NCI-H510A treated with DMSO at 0.1 percent for 48 hours (cell line): Measurements from ENCODE around the gene GLI2.

Source experiments
- DNase-seq: peaks from one replicate; lab custom pipeline; 2025; lab: John Stamatoyannopoulos, UW

GLI2 gene

GRCh38 chr2:120770641-120771040, 35.0 kb downstream of the GLI2 start:
- no peak for DNase-seq

DNA sequence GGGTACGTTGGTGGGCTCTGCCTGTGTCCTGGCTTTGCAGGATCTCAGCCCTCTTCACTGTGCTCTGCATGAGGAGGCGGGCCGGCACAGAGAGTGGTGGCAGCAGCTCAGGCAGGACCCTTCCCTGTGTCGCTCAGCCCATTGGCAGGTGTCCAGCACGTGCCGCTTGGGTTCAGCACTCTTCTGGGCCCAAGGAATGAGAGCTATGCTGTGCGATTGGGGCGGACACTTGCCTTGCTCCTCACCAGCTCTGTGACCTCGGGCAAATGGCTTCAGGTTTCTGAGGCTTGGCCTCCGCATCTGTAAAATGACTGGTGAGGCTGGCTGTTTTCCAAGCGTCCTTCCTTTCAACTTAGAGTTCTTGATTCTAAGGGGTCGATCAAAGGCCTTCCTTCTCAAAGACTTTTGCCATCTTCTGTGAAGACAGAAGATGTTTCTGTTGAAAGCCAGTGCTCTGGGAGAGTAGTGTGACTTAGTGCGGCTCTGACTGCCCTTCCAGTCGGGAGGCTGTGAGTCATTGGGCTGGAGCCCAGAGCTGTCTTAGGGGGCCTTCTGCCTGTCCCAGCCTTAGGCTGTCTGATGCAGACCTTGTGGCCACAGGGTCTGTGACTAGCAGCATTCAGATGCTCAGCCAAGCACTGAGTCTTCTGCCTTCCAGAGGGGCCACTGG, 35.6 kb downstream of the GLI2 start:
- DNase-seq, result no peak

DNA sequence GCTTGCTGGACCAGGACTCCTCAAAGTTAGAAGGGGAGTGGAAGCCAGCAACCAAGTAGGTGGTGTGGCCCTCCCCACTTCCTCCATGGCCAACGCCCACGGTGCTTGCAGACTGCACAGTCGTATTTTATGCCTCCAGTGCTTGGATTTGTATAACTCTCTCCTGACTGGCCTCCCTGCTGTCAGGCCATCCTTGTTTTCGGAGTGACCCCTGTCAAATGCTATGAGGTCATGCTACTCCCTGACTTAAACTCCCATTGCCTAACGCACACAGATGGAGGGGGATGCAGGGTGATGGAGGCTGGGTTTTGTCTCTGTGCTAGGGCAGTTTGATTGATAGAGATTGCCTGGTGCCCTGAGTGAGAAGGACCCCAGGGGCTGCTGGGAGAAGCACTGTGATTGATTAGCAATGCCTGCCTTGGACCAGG, 36.1 kb downstream of the GLI2 start:
- DNase-seq, result no peak

GRCh38 chr2:120772261-120772660, 36.6 kb downstream of the GLI2 start:
- no peak for DNase-seq

- no peak for DNase-seq
Measured at GRCh38 chr2:120773186-120773800, 37.6 kb downstream of the GLI2 start.

DNA sequence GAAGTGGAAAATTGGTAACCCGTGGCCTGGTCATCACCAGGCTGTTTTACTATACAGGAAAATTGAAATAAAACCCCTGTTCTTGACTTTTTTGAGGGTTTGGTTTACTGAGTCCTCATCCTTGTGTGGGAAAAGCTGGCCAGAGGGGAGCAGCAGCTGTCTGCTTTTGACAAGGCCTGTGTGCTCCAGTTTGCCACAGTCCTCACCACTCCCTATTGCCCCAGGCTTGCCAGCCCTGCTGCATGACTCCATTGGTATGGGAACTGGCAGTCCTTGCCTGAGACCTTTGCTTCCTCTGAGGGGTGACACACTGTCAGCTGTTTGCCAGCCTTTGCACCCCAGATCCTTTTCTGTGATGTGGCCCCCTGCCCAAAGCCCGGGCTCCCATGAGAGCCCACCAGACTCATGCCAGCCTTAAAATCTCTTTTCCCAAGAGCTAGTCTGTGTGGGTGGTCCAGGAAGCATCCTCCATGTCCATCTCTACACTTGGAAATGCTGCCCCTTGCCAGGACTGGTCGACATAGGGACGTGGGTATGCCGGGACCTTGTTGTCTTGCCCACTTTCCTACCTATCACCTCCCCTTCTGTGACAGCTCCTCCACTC, 39.0 kb downstream of the GLI2 start:
- DNase-seq, result no peak

DNA sequence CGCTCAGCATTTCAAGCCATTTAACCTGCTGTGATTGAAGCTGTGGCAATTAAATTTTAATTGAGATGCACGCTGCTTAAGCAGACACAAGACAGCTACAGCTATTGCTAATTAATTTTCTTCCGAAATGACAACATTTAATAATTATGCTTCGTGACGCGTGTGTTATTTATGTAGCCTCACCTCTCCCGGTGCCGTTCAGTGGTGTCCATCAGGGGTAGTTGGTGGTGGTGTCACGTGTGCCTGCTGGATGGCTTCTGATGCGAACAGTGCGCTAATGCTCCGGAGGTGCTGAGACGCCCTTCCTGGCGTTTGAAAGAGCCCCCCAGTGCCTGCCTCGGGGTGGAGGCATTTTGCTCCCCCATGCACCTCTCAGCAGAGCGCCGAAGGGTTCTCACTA, 39.5 kb downstream of the GLI2 start:
- no peak for DNase-seq

- no peak for DNase-seq
Measured at GRCh38 chr2:120775801-120776589, 40.3 kb downstream of the GLI2 start.

DNA sequence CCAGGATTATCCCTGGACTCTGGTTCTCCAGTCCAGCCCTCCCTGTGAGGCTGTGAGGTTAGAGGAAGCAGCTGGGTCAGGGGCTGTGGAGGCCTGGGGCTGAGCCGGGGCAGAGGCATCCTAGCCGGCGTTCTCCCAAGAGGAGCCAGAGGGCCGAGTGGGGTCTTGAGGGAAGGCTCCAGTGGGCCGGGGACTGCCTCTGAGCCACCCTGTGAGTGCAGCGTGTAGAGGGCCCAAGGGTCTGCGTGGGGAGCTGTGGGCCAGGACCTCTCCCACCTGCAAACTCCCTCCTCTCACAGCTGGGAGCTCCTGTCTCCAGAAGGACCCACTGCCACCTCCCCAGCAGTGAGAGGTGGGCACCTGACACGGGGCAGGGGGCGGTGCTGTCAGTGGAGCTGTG, 41.0 kb downstream of the GLI2 start:
- no peak for DNase-seq

GRCh38 chr2:120777170-120777751, 41.6 kb downstream of the GLI2 start:
- no peak for DNase-seq

- no peak for DNase-seq
Measured at GRCh38 chr2:120777787-120778186, 42.1 kb downstream of the GLI2 start.

DNA sequence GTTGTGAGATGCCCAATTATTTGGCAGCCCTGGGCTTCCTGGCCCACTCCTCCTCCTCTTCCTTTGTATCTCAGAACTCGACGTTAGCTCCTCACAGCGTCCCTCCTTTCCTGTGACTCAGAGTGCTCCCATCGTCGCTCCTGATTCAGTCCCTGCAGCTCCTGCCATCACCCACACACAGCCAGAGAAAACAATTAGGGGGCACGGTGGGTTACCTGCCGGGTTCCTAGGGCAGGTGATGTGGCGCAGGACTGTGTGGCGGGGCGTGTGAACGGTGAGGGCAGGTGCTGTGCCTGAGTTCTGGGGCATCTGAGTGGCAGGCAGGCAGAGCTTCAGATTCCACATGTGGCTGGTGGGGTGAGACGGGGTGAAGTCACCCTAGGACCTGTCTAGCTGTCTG, 42.6 kb downstream of the GLI2 start:
- no peak for DNase-seq

GRCh38 chr2:120779781-120780283, 44.2 kb downstream of the GLI2 start:
- DNase-seq, result no peak

DNA sequence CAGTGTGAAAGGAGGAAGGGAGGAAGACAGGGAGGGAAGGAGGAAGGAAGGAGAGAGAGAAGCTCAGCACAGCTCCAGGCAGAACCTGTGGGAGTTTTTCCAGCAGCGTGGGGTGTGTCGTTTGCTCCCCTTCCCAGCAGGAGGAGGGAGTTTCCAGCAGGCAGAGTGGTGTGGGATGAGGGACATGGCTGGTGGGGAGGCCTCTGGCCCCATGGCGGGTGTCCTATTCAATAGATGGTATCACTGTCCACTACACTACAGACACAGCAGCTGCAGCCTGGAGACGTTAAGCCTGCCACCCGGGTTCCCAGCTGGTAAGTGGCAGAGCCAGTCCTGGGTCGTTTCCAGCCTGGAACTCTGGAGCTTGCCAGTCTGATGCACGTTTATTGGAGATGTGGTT, 44.7 kb downstream of the GLI2 start:
- DNase-seq, result no peak

DNA sequence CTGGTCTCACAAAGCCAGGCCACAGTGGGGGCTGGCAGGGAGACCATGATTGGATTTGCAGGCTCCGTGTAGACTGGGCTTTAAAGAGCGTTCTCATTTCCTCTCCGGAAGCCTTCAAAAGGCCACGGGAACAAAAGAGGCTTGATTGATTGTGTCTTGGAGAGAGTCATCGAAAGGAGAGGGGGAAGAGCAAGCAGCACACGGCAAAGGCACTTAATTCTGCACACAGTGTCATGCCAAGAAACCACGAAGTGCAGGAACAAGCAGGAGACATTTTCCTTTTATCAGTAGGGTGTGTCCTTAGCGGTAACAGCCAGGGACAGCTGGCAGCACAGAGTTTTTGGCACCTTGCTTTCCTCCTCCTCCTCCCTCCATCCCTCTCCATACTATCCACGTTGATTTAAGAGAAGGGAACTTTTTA, 47.7 kb downstream of the GLI2 start:
- DNase-seq, result peak; percentile 34

GRCh38 chr2:120783969-120784372, 48.3 kb downstream of the GLI2 start:
- no peak for DNase-seq
